SK-N-SH (cell line): ENCODE results near the gene TGFBR3L. TPM values are rescaled to one million over a fixed set of nuclear protein-coding genes. Genes with fewer than 3 reads are reported as not detected.

Experiments
- CTCF ChIA-PET: fragments of 300-600, 350-600 bp; formaldehyde crosslinking; extraction: SDS; loops from one replicate; lab custom pipeline; 2021; lab: Yijun Ruan, JAX
- POLR2A ChIA-PET: fragments of 350-600 bp; sonication (Branson Sonifier 250); formaldehyde crosslinking; extraction: SDS; loops from one replicate; lab custom pipeline; 2020; ENCODE audit warnings: antibody characterized with exemption, inconsistent platforms; lab: Yijun Ruan, JAX
- DNase-seq: peaks from one replicate; pipeline ENCODE4 v3.0.0; 2012
- H2AFZ ChIP-seq: fragments of 200-600 bp; sonication (generic); 2 replicates; pipeline ENCODE4 v1.8.1; 2016; ENCODE audit warnings: antibody characterized with exemption, mild to moderate bottlenecking, low read depth
- H3F3A ChIP-seq: fragments of 200-600 bp; sonication (generic); replicated peaks from 2 replicates; pipeline ENCODE3; 2016; ENCODE audit warnings: antibody characterized with exemption, mild to moderate bottlenecking; ENCODE audit not compliant: insufficient read depth
- H3K27ac ChIP-seq, 2 experiments: fragments of 200-500 bp in 1 of 2; fragments of 200-600 bp in 1 of 2; sonication (Bioruptor generic) in 1 of 2; sonication (generic), shearing (Covaris generic) in 1 of 2; 2 replicates each; pipeline versions ENCODE4 v1.5.1 to v1.6.1; 2014 to 2016; ENCODE audit warnings: low read depth in 2 of 2, inconsistent platforms in 1 of 2, low read length in 1 of 2, mild to moderate bottlenecking in 1 of 2, mixed read lengths in 1 of 2
- H3K27me3 ChIP-seq: fragments of 200-600 bp; sonication (generic), shearing (Covaris generic); 2 replicates; pipeline ENCODE4 v1.6.1; 2016; ENCODE audit warnings: mixed run types; ENCODE audit not compliant: insufficient read depth
- H3K36me3 ChIP-seq, 2 experiments: fragments of 200-500 bp in 1 of 2; fragments of 200-600 bp in 1 of 2; sonication (Bioruptor generic) in 1 of 2; sonication (generic) in 1 of 2; replicated peaks in 1 of 2; 2 replicates each; pipeline versions ENCODE3 to v1.5.1; 2014 to 2016; ENCODE audit warnings: low read length in 1 of 2, mild to moderate bottlenecking in 1 of 2; ENCODE audit not compliant: insufficient read depth in 2 of 2, control insufficient read depth in 1 of 2
- H3K4me1 ChIP-seq, 2 experiments: fragments of 200-500 bp in 1 of 2; fragments of 200-600 bp in 1 of 2; sonication (Bioruptor generic) in 1 of 2; sonication (generic), shearing (Covaris generic) in 1 of 2; 2 replicates each; pipeline versions ENCODE4 v1.5.1 to v1.6.1; 2014 to 2016; ENCODE audit warnings: low read depth in 1 of 2, low read length in 1 of 2, mixed run types in 1 of 2; ENCODE audit not compliant: insufficient read depth in 2 of 2, control insufficient read depth in 1 of 2
- H3K4me2 ChIP-seq: fragments of 200-600 bp; sonication (generic), shearing (Covaris generic); 2 replicates; pipeline ENCODE4 v1.6.1; 2017; ENCODE audit warnings: mixed run types
- H3K4me3 ChIP-seq, 2 experiments: fragments of 200-500 bp in 1 of 2; fragments of 200-600 bp in 1 of 2; sonication (Bioruptor generic) in 1 of 2; sonication (generic), shearing (Covaris generic) in 1 of 2; 2 replicates each; pipeline versions ENCODE4 v1.5.1 to v1.8.1; 2014 to 2016; ENCODE audit warnings: low read depth in 2 of 2, inconsistent platforms in 1 of 2, low read length in 1 of 2, mild to moderate bottlenecking in 1 of 2, mixed read lengths in 1 of 2, moderate library complexity in 1 of 2
- H3K79me2 ChIP-seq: fragments of 200-600 bp; sonication (generic); 2 replicates; pipeline ENCODE4 v1.8.1; 2017; ENCODE audit warnings: mild to moderate bottlenecking; ENCODE audit not compliant: insufficient read depth
- H3K9ac ChIP-seq: fragments of 200-600 bp; sonication (generic); 2 replicates; pipeline ENCODE4 v1.6.1; 2017; ENCODE audit warnings: mixed run types
- H3K9me2 ChIP-seq: fragments of 200-600 bp; sonication (generic); 2 replicates; pipeline ENCODE4 v1.6.1; 2017; ENCODE audit warnings: mixed run types
- H3K9me3 ChIP-seq: fragments of 200-600 bp; sonication (generic); 2 replicates; pipeline ENCODE4 v1.6.1; 2017; ENCODE audit warnings: mixed run types, mild to moderate bottlenecking, moderate library complexity
- H4K20me1 ChIP-seq: fragments of 200-600 bp; sonication (generic); 2 replicates; pipeline ENCODE4 v1.6.1; 2017; ENCODE audit warnings: mild to moderate bottlenecking, mixed run types; ENCODE audit not compliant: insufficient read depth
- CHD2 ChIP-seq: fragments of 150-350 bp; IDR thresholded peaks from 2 replicates; pipeline ENCODE4 v1.6.1; 2018; ENCODE audit warnings: low read length; ENCODE audit not compliant: partially characterized antibody
- ELF1 ChIP-seq: IDR thresholded peaks from 2 replicates; pipeline ENCODE4 v1.4.0; 2012
- EP300 ChIP-seq, 2 experiments: IDR thresholded peaks; 2 replicates each; pipeline versions ENCODE4 v1.4.0 to v1.6.1; 2012; ENCODE audit warnings: borderline replicate concordance in 1 of 2, low read depth in 1 of 2, low read length in 1 of 2
- GABPA ChIP-seq: IDR thresholded peaks from 2 replicates; pipeline ENCODE4 v1.4.0; 2012; ENCODE audit warnings: low read depth, mild to moderate bottlenecking
- JUND ChIP-seq: IDR thresholded peaks from 2 replicates; pipeline ENCODE4 v1.4.0; 2012
- MEF2A ChIP-seq: IDR thresholded peaks from 2 replicates; pipeline ENCODE4 v1.4.0; 2012; ENCODE audit warnings: low read depth, borderline replicate concordance
- MXI1 ChIP-seq: IDR thresholded peaks from 2 replicates; pipeline ENCODE4 v1.6.1; 2012; ENCODE audit warnings: mild to moderate bottlenecking, low read depth, low read length, improper control_type of control experiment
- NFIC ChIP-seq: IDR thresholded peaks from 2 replicates; pipeline ENCODE4 v1.4.0; 2012; ENCODE audit warnings: borderline replicate concordance
- PBX3 ChIP-seq: IDR thresholded peaks from 2 replicates; pipeline ENCODE4; 2012
- POLR2AphosphoS5 ChIP-seq: IDR thresholded peaks from 2 replicates; pipeline ENCODE4 v1.6.1; 2012; ENCODE audit warnings: low read depth, low read length
- RAD21 ChIP-seq: IDR thresholded peaks from 2 replicates; pipeline ENCODE4 v1.6.1; 2012; ENCODE audit warnings: mild to moderate bottlenecking, low read length
- RCOR1 ChIP-seq: fragments of 150-350 bp; IDR thresholded peaks from 2 replicates; pipeline ENCODE4 v1.6.1; 2017; ENCODE audit warnings: antibody characterized with exemption, low read length
- REST ChIP-seq: IDR thresholded peaks from 2 replicates; pipeline ENCODE4 v1.6.1; 2012; ENCODE audit warnings: mild to moderate bottlenecking, low read depth, low read length, moderate library complexity
- SIN3A ChIP-seq: IDR thresholded peaks from 2 replicates; pipeline ENCODE4 v1.6.1; 2012; ENCODE audit warnings: low read depth, mild to moderate bottlenecking, low read length, moderate library complexity, borderline replicate concordance
- YY1 ChIP-seq: IDR thresholded peaks from 2 replicates; pipeline ENCODE4 v1.4.0; 2012; ENCODE audit warnings: low read depth, mild to moderate bottlenecking
- WGBS: methylation state at CpG from one replicate; pipeline ENCODE4 v1.1.6; 2017; ENCODE audit warnings: low lambda C conversion rate; 5-methylcytosine and 5-hydroxymethylcytosine counted together
- polyA plus RNA-seq, 3 experiments: library from polyadenylated mRNA; depleted of rRNA; stranded (reverse); fragments of >200 nt; gene quantifications; 2 replicates each; pipeline ENCODE4 v1.2.3, GENCODE V29; 2012
- TF ChIP-seq, protein P1 (sequence below): IDR thresholded peaks from 2 replicates; pipeline ENCODE4 v1.4.0; 2012; ENCODE audit warnings: low read depth, borderline replicate concordance
- TF ChIP-seq, protein P2 (sequence below): IDR thresholded peaks from 2 replicates; pipeline ENCODE4 v1.4.0; 2012; ENCODE audit warnings: low read depth

Gene TGFBR3L
- polyA plus RNA-seq, 1 of the 3 experiments (the other 2 are of a cell fraction) = 0.87 TPM

GRCh38 chr19:7919610-7920518 is 5.2 kb downstream of the TGFBR3L start, which contains the start of gene SNAPC2:
Gene SNAPC2 (plus strand): TSS chr19:7920338. CDS start chr19:7920367, 29 bp downstream.
- H3K27ac ChIP-seq = peak within 1 kb of the TSS; percentile 86 to 92
- H3K4me1 ChIP-seq = peaks cover 10 to 41% of the 10 kb centered on the region in 2 experiments; a peak in 2 of 4 replicates
- H3K27me3 ChIP-seq = peaks cover 7% of the 10 kb centered on the region; the same call in 1 of the 2 replicates
- H3K36me3 ChIP-seq = peaks cover 0 to 20% of the 10 kb centered on the region in 2 experiments
- POLR2A ChIA-PET = interaction anchor here (0.6 to 2.4 kb wide), 7 partner anchors 9 to 58 kb away, joined by 3 to 10 read pairs (median 8); partner anchors contain the start of genes MAP2K7, PRR36 and TIMM44
- H3K4me3 ChIP-seq = peak within 1 kb of the TSS; percentile 77
- DNase-seq = peak; percentile 90
- CTCF ChIA-PET = interaction anchor here (0.6 to 5.0 kb wide), 11 partner anchors 10 to 352 kb away, joined by 3 to 36 read pairs (median 4); partner anchors contain the start of genes MAP2K7, PRR36 and TRAPPC5
- H3K9ac ChIP-seq = peak within 1 kb of the TSS; percentile 81
- peaks cover 32% of the 10 kb centered on the region for H4K20me1 ChIP-seq
- peak within 1 kb of the TSS; percentile 94 for H3K4me2 ChIP-seq
- H3F3A ChIP-seq = peaks cover 4% of the 10 kb centered on the region
- H3K79me2 ChIP-seq = peaks cover 24% of the 10 kb centered on the region; the same call in 1 of the 2 replicates
- peak within 1 kb of the TSS; percentile 84; the same call in 1 of the 2 replicates for H2AFZ ChIP-seq
- TF ChIP-seq PBX3 (0 out of 2 replicates have a peak, but pooled peaks have one; percentile 22), RCOR1 (peak; percentile 17; the same call in 1 of the 2 replicates), MEF2A (no peak), ELF1 (peak; percentile 56; the same call in 1 of the 2 replicates), RAD21 (no peak), EP300 (IDR thresholded peaks at IDR 0.05; ENCODE audit: borderline replicate concordance in 1 of 2, low read depth in 1 of 2, low read length in 1 of 2) (no peak; a peak in 1 of 4 replicates), YY1 (peak; percentile 34; the same call in 1 of the 2 replicates), MXI1 (peak; percentile 56; the same call in 1 of the 2 replicates), JUND (no peak), NFIC (peak; percentile 37; the same call in 1 of the 2 replicates), GABPA (0 out of 2 replicates have a peak, but pooled peaks have one; percentile 31), CHD2 (peak; percentile 59), REST (0 out of 2 replicates have a peak, but pooled peaks have one; percentile 18), POLR2AphosphoS5 (peak; percentile 83), SIN3A (peak; percentile 76; the same call in 1 of the 2 replicates)
- TF ChIP-seq, protein P1, sequence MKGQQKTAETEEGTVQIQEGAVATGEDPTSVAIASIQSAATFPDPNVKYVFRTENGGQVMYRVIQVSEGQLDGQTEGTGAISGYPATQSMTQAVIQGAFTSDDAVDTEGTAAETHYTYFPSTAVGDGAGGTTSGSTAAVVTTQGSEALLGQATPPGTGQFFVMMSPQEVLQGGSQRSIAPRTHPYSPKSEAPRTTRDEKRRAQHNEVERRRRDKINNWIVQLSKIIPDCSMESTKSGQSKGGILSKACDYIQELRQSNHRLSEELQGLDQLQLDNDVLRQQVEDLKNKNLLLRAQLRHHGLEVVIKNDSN = no peak
- TF ChIP-seq, protein P2, sequence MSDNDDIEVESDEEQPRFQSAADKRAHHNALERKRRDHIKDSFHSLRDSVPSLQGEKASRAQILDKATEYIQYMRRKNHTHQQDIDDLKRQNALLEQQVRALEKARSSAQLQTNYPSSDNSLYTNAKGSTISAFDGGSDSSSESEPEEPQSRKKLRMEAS = peak; percentile 50; the same call in 1 of the 2 replicates
- WGBS = 55% methylated on average over 20 of the region's 62 CpGs
- no peaks in the 10 kb centered on the region for H3K9me3 ChIP-seq
- H3K9me2 ChIP-seq = no peaks in the 10 kb centered on the region
